ENCODE results near the gene OLFM2. TPM values are rescaled to one million over a fixed set of nuclear protein-coding genes. Genes with fewer than 3 reads are reported as not detected.

OLFM2 gene
- total RNA-seq, 1 donor from 2014 or later: 7.3 TPM

DNA sequence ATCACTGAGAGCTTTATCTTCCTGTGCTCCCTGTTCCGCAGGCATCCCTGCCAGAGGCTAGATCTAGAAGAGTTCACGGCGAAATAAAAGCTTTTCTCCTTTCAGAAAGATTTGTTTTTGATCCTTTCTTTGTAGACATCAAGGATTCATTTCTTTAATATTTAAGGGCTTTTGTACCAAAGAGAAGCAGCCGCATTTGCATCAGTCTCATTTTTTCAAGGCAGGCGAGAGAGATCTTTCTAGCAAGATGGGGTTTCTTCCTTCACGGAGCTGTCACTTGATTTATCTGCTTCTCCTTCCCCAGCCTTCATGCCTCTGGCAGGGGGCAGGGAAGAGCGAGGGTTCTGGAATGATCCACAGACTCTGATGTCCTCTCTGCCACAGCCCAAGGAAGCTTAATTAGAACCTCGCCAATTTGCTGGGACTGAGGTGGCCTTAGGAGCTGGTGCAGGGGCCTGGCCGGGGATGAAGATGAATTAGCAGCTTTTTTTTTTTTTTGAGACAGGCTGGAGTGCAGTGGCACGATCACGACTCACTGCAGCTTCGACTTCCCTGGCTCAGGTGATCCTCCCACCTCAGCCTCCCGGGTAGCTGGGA, 61.2 kb downstream of the OLFM2 start:
- Mint-ChIP-seq H3K36me3 (ENCODE audit: low read depth) (no peaks in the 10 kb centered on the region), H3K4me1 (peaks cover 5% of the 10 kb centered on the region), H3K27ac (ENCODE audit: unreplicated experiment) (no peak overlapping the region), H3K27me3 (ENCODE audit: low read depth) (no peaks in the 10 kb centered on the region), H3K4me3 (no peak overlapping the region), H3K9me3 (no peaks in the 10 kb centered on the region)
- no peak for TF ChIP-seq CTCF (conservative IDR thresholded peaks at IDR 0.05)
- DNase-seq (ENCODE audit: low read depth, low spot score): no peak

DNA sequence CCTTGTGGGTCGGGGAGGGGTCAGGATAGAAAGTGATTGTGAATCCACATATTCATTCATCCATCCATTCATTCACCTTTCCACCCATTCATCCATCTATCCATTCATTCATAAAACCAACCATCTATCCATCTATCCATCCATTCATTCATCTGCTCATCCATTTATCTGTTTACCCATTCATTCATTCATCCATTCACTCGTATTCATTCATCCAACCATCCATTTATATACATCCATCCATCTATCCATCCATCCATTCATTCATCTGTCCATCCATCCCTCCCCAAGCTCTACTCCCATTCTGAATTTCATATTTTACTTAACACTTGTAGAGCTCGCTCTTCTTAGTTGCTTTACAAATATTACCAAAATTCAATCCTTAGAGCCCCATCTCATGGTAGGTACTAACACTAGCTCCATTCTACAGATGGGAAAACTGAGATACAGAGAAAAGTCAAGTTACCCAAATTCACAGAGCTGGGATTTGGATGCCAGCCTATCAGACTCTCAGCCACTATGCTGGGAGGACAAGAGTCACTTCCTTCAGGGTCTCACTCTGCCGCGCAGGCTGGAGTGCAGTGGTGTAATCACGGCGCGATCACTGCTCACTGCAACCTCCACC, 63.6 kb downstream of the OLFM2 start:
- Mint-ChIP-seq H3K36me3 (ENCODE audit: low read depth) (no peaks in the 10 kb centered on the region), H3K27me3 (ENCODE audit: low read depth) (no peaks in the 10 kb centered on the region), H3K27ac (ENCODE audit: unreplicated experiment) (no peak overlapping the region), H3K9me3 (no peaks in the 10 kb centered on the region), H3K4me3 (no peak overlapping the region), H3K4me1 (peaks cover 5% of the 10 kb centered on the region)
- no peak for TF ChIP-seq CTCF (conservative IDR thresholded peaks at IDR 0.05)
- DNase-seq (ENCODE audit: low read depth, low spot score): no peak

- TF ChIP-seq CTCF (conservative IDR thresholded peaks at IDR 0.05): no peak
- no peak overlapping the region for H3K27ac Mint-ChIP-seq (ENCODE audit: unreplicated experiment)
- H3K9me3 Mint-ChIP-seq: no peaks in the 10 kb centered on the region
- H3K4me3 Mint-ChIP-seq: no peak overlapping the region
- no peaks in the 10 kb centered on the region for H3K36me3 Mint-ChIP-seq (ENCODE audit: low read depth)
- H3K27me3 Mint-ChIP-seq (ENCODE audit: low read depth): no peaks in the 10 kb centered on the region
- no peak for DNase-seq (ENCODE audit: low read depth, low spot score)
- peaks cover 5% of the 10 kb centered on the region for H3K4me1 Mint-ChIP-seq
Measured at GRCh38 chr19:9871626-9872338, 64.5 kb downstream of the OLFM2 start.

DNA sequence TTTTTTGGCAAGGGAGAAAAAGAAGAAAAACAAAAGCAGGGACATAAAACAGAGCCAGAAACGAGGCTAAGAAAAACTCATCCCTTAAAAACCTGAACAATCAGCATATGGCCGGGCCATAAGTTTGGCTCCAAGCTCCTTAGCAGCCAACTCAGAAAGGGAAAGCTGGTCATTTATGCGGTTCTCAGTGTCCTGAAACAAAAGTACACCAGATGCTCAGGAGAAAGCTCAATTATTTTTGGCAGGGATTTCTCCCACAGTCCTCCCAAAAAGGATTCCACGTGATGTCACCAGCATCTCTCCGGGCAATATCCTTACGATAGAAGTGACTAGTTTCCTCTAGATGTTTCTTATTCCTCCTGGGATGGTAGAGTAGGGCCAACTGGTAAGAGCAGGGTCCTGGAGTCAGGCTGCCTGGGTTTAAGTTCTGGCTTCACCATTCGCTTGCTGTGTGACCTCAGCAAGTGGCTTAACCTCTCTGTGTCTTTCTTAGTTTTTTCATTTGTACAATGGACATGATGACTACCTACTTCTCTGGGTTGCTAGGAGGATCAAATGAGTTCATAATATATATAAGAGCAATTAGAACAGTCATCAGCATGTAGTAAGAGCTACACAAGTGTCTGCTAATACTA, 67.2 kb downstream of the OLFM2 start:
- H3K36me3 Mint-ChIP-seq (ENCODE audit: low read depth): no peaks in the 10 kb centered on the region

More for the DNA sequence above, 67.2 kb downstream of the OLFM2 start:
- Mint-ChIP-seq H3K27ac (ENCODE audit: unreplicated experiment) (no peak overlapping the region), H3K9me3 (no peaks in the 10 kb centered on the region), H3K4me3 (no peak overlapping the region), H3K4me1 (no peaks in the 10 kb centered on the region), H3K27me3 (ENCODE audit: low read depth) (no peaks in the 10 kb centered on the region)
- no peak for DNase-seq (ENCODE audit: low read depth, low spot score)
- TF ChIP-seq CTCF (conservative IDR thresholded peaks at IDR 0.05): no peak

All from neural crest cell (in vitro differentiated cells).